ENCODE results near the gene TAB2.

TAB2 gene

GRCh38 chr6:149387779-149388512, 70.4 kb downstream of the TAB2 start:
- no peak for TF ChIP-seq TAF1 (IDR thresholded peaks at IDR 0.05; ENCODE audit: low read depth)
- no peak for TF ChIP-seq YY1 (IDR thresholded peaks at IDR 0.05; ENCODE audit: low read depth)
- no peak for TF ChIP-seq TCF12 (IDR thresholded peaks at IDR 0.05; ENCODE audit: low read depth)
- TF ChIP-seq CEBPB (IDR thresholded peaks at IDR 0.05): no peak
- TF ChIP-seq USF1 (IDR thresholded peaks at IDR 0.05): no peak
- no peak for TF ChIP-seq NFIC (IDR thresholded peaks at IDR 0.05)
- TF ChIP-seq, protein P1, sequence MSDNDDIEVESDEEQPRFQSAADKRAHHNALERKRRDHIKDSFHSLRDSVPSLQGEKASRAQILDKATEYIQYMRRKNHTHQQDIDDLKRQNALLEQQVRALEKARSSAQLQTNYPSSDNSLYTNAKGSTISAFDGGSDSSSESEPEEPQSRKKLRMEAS (IDR thresholded peaks at IDR 0.05): no peak
- TF ChIP-seq EGR1 (IDR thresholded peaks at IDR 0.05): no peak

DNA sequence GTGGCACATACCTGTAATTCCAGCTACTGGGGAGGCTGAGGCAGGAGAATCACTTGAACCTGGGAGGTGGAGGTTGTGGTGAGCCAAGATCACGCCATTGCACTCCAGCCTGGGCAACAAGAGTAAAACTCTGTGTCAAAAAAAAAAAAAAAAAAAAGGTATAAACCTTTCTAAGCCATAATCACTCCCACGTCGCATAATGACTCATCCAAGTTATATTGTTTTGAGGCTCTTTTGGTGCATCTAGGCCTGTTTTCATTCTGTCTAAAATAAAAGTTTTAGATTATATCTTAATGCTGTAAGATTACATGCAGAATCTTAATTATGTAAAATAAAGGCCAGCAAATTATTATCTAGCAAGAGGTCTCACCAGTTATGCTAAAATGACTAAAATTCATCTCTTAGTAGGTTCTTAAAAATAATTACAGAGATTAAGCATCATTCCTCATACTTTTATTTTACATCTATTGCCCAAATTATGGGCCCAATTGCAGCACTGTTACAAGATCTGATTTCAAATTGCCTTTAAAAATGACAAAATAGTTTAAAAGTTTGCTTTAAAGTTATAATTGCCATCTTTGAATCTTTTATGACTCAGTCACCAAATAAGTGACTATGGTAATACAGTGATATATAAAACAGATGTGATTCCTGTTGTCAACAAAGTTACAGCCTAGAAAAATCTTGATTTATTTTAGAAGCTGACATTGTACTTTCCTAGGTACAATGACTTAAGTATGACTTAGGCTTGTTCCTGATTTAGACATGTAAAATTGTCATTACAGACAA, 72.2 kb downstream of the TAB2 start:
- TF ChIP-seq NFIC (IDR thresholded peaks at IDR 0.05): no peak
- no peak for TF ChIP-seq EGR1 (IDR thresholded peaks at IDR 0.05)
- no peak for TF ChIP-seq YY1 (IDR thresholded peaks at IDR 0.05; ENCODE audit: low read depth)
- TF ChIP-seq TAF1 (IDR thresholded peaks at IDR 0.05; ENCODE audit: low read depth): no peak
- no peak for TF ChIP-seq RAD21 (IDR thresholded peaks at IDR 0.05; ENCODE audit: low read depth)
- no peak for TF ChIP-seq FOXM1 (IDR thresholded peaks at IDR 0.05; ENCODE audit: borderline replicate concordance, low read depth)
- no peak for TF ChIP-seq TCF12 (IDR thresholded peaks at IDR 0.05; ENCODE audit: low read depth)
- TF ChIP-seq EP300 (IDR thresholded peaks at IDR 0.05; ENCODE audit: borderline replicate concordance): no peak
- no peak for TF ChIP-seq TEAD4 (IDR thresholded peaks at IDR 0.05)
- TF ChIP-seq REST (IDR thresholded peaks at IDR 0.05; ENCODE audit: low read depth): no peak
- TF ChIP-seq USF1 (IDR thresholded peaks at IDR 0.05): no peak
- no peak for TF ChIP-seq CEBPB (IDR thresholded peaks at IDR 0.05)
- no peak for TF ChIP-seq ZBTB7A (IDR thresholded peaks at IDR 0.05; ENCODE audit: low read depth)
- TF ChIP-seq, protein P1 (IDR thresholded peaks at IDR 0.05): no peak
- TF ChIP-seq CREB1 (IDR thresholded peaks at IDR 0.05; ENCODE audit: low read depth): no peak

- TF ChIP-seq ZBTB7A (IDR thresholded peaks at IDR 0.05; ENCODE audit: low read depth) (no peak), FOXM1 (IDR thresholded peaks at IDR 0.05; ENCODE audit: borderline replicate concordance, low read depth) (no peak), CEBPB (IDR thresholded peaks at IDR 0.05) (no peak), RAD21 (IDR thresholded peaks at IDR 0.05; ENCODE audit: low read depth) (no peak), TCF12 (IDR thresholded peaks at IDR 0.05; ENCODE audit: low read depth) (no peak), CREB1 (IDR thresholded peaks at IDR 0.05; ENCODE audit: low read depth) (no peak), EP300 (IDR thresholded peaks at IDR 0.05; ENCODE audit: borderline replicate concordance) (no peak), TEAD4 (IDR thresholded peaks at IDR 0.05) (no peak), NFIC (IDR thresholded peaks at IDR 0.05) (no peak), YY1 (IDR thresholded peaks at IDR 0.05; ENCODE audit: low read depth) (no peak), TAF1 (IDR thresholded peaks at IDR 0.05; ENCODE audit: low read depth) (no peak)
- TF ChIP-seq, protein P1 (IDR thresholded peaks at IDR 0.05): no peak
Measured at GRCh38 chr6:149392093-149392492, 74.6 kb downstream of the TAB2 start.

DNA sequence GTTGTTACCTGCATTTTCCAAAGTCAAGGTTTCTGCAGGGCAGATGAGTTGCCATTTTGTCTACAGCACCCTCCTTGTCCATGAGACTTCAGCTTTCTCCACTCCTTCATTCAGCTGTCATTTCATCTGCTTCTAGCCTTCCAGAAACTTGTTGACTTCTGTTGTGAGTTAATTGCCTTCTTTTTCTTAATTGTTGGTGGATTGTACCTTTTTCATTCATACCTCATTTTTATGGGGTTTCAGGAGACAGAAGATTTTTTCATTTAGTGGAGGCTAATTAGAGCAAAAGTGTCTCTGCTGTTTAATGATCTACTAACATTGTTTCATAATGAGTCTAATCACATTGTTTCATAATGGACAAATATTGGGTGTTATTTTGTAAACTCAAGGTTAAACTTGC, 75.0 kb downstream of the TAB2 start:
- no peak for TF ChIP-seq TEAD4 (IDR thresholded peaks at IDR 0.05)
- TF ChIP-seq, protein P1 (IDR thresholded peaks at IDR 0.05): no peak
- TF ChIP-seq CEBPB (IDR thresholded peaks at IDR 0.05): no peak
- no peak for TF ChIP-seq FOXM1 (IDR thresholded peaks at IDR 0.05; ENCODE audit: borderline replicate concordance, low read depth)
- TF ChIP-seq TCF12 (IDR thresholded peaks at IDR 0.05; ENCODE audit: low read depth): no peak
- no peak for TF ChIP-seq TAF1 (IDR thresholded peaks at IDR 0.05; ENCODE audit: low read depth)
- no peak for TF ChIP-seq RAD21 (IDR thresholded peaks at IDR 0.05; ENCODE audit: low read depth)
- TF ChIP-seq USF1 (IDR thresholded peaks at IDR 0.05): no peak

DNA sequence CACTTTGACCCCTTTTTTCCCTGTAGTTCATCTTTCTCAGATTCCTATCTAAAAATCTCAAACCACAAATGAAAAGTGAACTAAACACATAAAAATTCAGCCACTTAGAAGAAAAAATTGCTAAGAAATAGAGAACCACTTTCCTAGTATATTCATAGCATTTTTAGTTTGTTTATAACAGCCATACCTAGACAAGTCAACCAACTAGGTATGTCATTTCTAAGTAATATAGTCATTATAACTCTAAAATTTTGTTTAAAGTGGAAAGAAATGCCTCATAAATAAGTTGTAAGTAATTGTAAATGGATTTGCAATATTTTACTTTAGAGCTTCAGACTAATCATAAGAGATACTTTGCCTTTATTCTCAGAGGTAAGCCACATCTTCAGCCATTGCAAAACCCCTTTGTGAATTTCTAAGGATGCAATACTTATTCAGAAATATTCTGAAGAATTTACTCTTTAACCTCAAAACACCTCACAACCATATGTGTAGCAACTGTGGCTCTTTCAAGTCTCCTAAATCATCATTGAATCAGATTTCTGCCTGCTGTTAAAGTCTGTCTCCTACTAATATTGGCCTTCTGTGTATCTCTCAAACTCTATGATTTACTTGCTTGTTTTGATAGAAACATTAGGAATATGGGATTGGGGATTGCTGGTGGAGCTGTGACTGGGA, 75.6 kb downstream of the TAB2 start:
- TF ChIP-seq EGR1 (IDR thresholded peaks at IDR 0.05) (no peak), YY1 (IDR thresholded peaks at IDR 0.05; ENCODE audit: low read depth) (no peak), FOXM1 (IDR thresholded peaks at IDR 0.05; ENCODE audit: borderline replicate concordance, low read depth) (no peak), TAF1 (IDR thresholded peaks at IDR 0.05; ENCODE audit: low read depth) (no peak), TCF12 (IDR thresholded peaks at IDR 0.05; ENCODE audit: low read depth) (no peak), RAD21 (IDR thresholded peaks at IDR 0.05; ENCODE audit: low read depth) (no peak), ZBTB7A (IDR thresholded peaks at IDR 0.05; ENCODE audit: low read depth) (no peak), REST (IDR thresholded peaks at IDR 0.05; ENCODE audit: low read depth) (no peak), CEBPB (IDR thresholded peaks at IDR 0.05) (no peak), EP300 (IDR thresholded peaks at IDR 0.05; ENCODE audit: borderline replicate concordance) (no peak), TEAD4 (IDR thresholded peaks at IDR 0.05) (no peak), CREB1 (IDR thresholded peaks at IDR 0.05; ENCODE audit: low read depth) (no peak), USF1 (IDR thresholded peaks at IDR 0.05) (no peak), NFIC (IDR thresholded peaks at IDR 0.05) (no peak)
- TF ChIP-seq, protein P1 (IDR thresholded peaks at IDR 0.05): no peak

All from Ishikawa (cell line).